MCF 10A (cell line): ENCODE data around the gene KLF2. TPM values are rescaled to one million over a fixed set of nuclear protein-coding genes. Genes with fewer than 3 reads are reported as not detected.
"Not testable (repeated sequence)": the region's sequence is repeated elsewhere in the genome, so short reads cannot be mapped to it uniquely, and the experiment has no call there.

Source experiments
- BruUV-seq: library from RNA; stranded (reverse); fragments of 400-500 nt; replicated peaks from 2 replicates; lab custom pipeline; 2021; lab: Mats Ljungman, UMichigan
- CTCF ChIA-PET: fragments of 300-600 bp; sonication (Branson Sonifier 250); formaldehyde crosslinking; extraction: SDS; loops from one replicate; lab custom pipeline; 2021; ENCODE audit warnings: antibody characterized with exemption, inconsistent platforms; lab: Yijun Ruan, JAX
- POLR2A ChIA-PET: fragments of 300-600, 350-650 bp; sonication (Branson Sonifier 250); formaldehyde crosslinking; extraction: SDS; loops from one replicate; lab custom pipeline; 2020; ENCODE audit warnings: antibody characterized with exemption, inconsistent platforms; lab: Yijun Ruan, JAX
- DNase-seq: peaks from one replicate; pipeline ENCODE4 v3.0.0-alpha.2; 2018; ENCODE audit not compliant: unreplicated experiment
- H3K27ac Mint-ChIP-seq: one replicate; pipeline ENCODE4 v1.8.0; 2022; ENCODE audit warnings: mild to moderate bottlenecking, low read depth, mixed read lengths; ENCODE audit not compliant: unreplicated experiment
- H3K27me3 Mint-ChIP-seq: one replicate; pipeline ENCODE4 v1.8.0; 2022; ENCODE audit warnings: mixed read lengths; ENCODE audit not compliant: insufficient read depth, unreplicated experiment
- H3K36me3 Mint-ChIP-seq: one replicate; pipeline ENCODE4 v1.8.0; 2022; ENCODE audit warnings: mild to moderate bottlenecking, moderate library complexity, mixed read lengths; ENCODE audit not compliant: insufficient read depth, unreplicated experiment
- H3K4me1 Mint-ChIP-seq: one replicate; pipeline ENCODE4 v1.8.0; 2022; ENCODE audit warnings: mixed read lengths; ENCODE audit not compliant: insufficient read depth, unreplicated experiment
- H3K4me3 Mint-ChIP-seq: one replicate; pipeline ENCODE4 v1.8.0; 2022; ENCODE audit warnings: mild to moderate bottlenecking, moderate library complexity, mixed read lengths; ENCODE audit not compliant: unreplicated experiment
- H3K9me3 Mint-ChIP-seq: one replicate; pipeline ENCODE4 v1.8.0; 2022; ENCODE audit warnings: mixed read lengths; ENCODE audit not compliant: unreplicated experiment
- intact Hi-C: fragments of 100-400 bp; cut with micrococcal nuclease; formaldehyde crosslinking; loops from 2 replicates; pipeline ENCODE4 v1.14.1; 2022
- total RNA-seq: library from RNA; stranded (reverse); gene quantifications from 2 replicates; pipeline ENCODE4 v1.2.3, GENCODE V29; 2022
- TF ChIP-seq, protein P1 (sequence below): fragments of 200-600 bp; IDR thresholded peaks from one replicate; pipeline ENCODE4 v1.8.0; 2022; ENCODE audit warnings: antibody characterized with exemption, mild to moderate bottlenecking; ENCODE audit not compliant: unreplicated experiment

KLF2 gene
- total RNA-seq, 1 experiment from 2014 or later: 3.8 TPM

- peaks cover 47% of the 10 kb centered on the region for H3K27me3 Mint-ChIP-seq
- BruUV-seq: no TSS peak
- TF ChIP-seq, protein P1, sequence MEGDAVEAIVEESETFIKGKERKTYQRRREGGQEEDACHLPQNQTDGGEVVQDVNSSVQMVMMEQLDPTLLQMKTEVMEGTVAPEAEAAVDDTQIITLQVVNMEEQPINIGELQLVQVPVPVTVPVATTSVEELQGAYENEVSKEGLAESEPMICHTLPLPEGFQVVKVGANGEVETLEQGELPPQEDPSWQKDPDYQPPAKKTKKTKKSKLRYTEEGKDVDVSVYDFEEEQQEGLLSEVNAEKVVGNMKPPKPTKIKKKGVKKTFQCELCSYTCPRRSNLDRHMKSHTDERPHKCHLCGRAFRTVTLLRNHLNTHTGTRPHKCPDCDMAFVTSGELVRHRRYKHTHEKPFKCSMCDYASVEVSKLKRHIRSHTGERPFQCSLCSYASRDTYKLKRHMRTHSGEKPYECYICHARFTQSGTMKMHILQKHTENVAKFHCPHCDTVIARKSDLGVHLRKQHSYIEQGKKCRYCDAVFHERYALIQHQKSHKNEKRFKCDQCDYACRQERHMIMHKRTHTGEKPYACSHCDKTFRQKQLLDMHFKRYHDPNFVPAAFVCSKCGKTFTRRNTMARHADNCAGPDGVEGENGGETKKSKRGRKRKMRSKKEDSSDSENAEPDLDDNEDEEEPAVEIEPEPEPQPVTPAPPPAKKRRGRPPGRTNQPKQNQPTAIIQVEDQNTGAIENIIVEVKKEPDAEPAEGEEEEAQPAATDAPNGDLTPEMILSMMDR: no peak
- no peak overlapping the region for H3K27ac Mint-ChIP-seq
- H3K36me3 Mint-ChIP-seq: no peaks in the 10 kb centered on the region
- POLR2A ChIA-PET: no interaction called here
- no peak overlapping the region for H3K4me3 Mint-ChIP-seq
- CTCF ChIA-PET: no interaction called here
- no peaks in the 10 kb centered on the region for H3K9me3 Mint-ChIP-seq
- no peak for DNase-seq
- intact Hi-C loops: no loop called here
- peaks cover 5% of the 10 kb centered on the region for H3K4me1 Mint-ChIP-seq
Observed at GRCh38 chr19:16283210-16284061, 41.2 kb upstream of the KLF2 start.

DNA sequence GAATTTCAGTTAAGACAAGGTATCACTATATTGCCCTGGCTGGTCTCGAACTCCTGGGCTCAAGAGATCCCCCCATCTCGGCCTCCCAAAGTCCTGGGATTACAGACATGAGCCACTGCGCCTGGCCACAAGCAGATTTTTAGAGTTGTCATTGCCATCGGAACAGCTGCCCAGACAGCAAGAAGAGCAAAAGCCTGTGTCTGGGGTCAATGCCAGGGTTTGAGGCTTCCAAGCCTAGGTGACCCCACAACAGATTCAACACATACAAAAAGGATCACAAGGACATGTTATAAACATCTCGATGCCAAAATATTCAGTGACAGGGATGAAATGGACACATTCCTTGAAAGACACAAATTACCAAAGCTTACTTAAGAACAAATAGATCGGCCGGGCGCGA is 40.1 kb upstream of the KLF2 start:
- Mint-ChIP-seq H3K36me3 (no peaks in the 10 kb centered on the region), H3K9me3 (no peaks in the 10 kb centered on the region), H3K27me3 (peaks cover 47% of the 10 kb centered on the region), H3K27ac (no peak overlapping the region), H3K4me3 (no peak overlapping the region), H3K4me1 (peaks cover 5% of the 10 kb centered on the region)
- no peak for DNase-seq
- POLR2A ChIA-PET: no interaction called here
- BruUV-seq: no TSS peak
- intact Hi-C loops: no loop called here
- TF ChIP-seq, protein P1: no peak
- CTCF ChIA-PET: no interaction called here

GRCh38 chr19:16285079-16285478 is 39.5 kb upstream of the KLF2 start:
- intact Hi-C loops, DNase-seq: not testable (repeated sequence)

DNA sequence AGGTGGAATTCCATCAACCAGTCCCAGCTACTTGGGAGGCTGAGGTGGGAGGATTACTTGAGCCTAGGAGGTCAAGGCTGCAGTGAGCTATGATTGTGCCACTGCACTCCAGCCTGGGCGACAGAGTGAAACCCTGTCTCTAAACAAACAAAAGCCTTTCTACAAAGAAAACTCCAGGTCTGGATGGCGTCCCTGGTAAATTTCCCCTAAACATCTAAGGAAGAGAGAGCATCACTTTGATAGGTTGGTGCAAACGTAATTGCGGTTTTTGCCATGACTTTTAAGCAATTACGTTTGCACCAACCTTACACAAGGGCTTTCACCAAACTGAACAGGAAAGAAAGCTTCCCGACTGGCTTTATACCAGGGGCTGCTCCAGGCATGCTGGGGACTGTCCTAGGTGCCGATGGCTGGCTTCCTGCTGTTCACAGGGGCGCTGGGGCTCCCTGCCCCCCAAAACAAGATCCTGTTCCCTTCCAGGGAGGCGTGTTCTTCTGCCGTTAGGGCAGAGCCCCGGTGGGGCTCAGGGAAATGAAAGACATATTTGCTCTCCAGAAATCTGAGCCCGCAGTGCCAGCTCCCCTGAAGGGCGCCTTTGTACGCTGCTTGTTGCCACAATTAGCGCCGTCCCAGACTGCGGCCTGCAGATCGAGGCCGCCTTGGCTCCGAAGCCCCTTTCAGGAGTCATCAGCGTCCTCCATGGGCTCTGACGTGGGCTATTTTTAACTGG is 38.7 kb upstream of the KLF2 start:
- BruUV-seq: no TSS peak
- no peaks in the 10 kb centered on the region for H3K4me1 Mint-ChIP-seq
- intact Hi-C loops: no loop called here
- TF ChIP-seq, protein P1: no peak
- CTCF ChIA-PET: no interaction called here
- DNase-seq: peak; percentile 8
- peaks cover 47% of the 10 kb centered on the region for H3K27me3 Mint-ChIP-seq
- POLR2A ChIA-PET: no interaction called here
- no peak overlapping the region for H3K4me3 Mint-ChIP-seq
- H3K27ac Mint-ChIP-seq: no peak overlapping the region
- H3K36me3 Mint-ChIP-seq: no peaks in the 10 kb centered on the region
- no peaks in the 10 kb centered on the region for H3K9me3 Mint-ChIP-seq

More at GRCh38 chr19:16285079-16285478, 39.5 kb upstream of the KLF2 start:
- CTCF ChIA-PET, POLR2A ChIA-PET, H3K9me3 Mint-ChIP-seq, H3K4me3 Mint-ChIP-seq, H3K27ac Mint-ChIP-seq, H3K4me1 Mint-ChIP-seq, BruUV-seq, H3K36me3 Mint-ChIP-seq: not testable (repeated sequence)
- peaks cover 47% of the 10 kb centered on the region for H3K27me3 Mint-ChIP-seq
